Amniotic stem cell (primary cell): ENCODE data around the gene SIRPA.

ENCODE experiments used
- DNase-seq: peaks from one replicate; lab custom pipeline; 2025; lab: John Stamatoyannopoulos, UW

SIRPA gene

GRCh38 chr20:1934156-1934555, 38.9 kb downstream of the SIRPA start:
- DNase-seq = no peak

- DNase-seq = no peak
Observed at GRCh38 chr20:1934721-1935573, 39.7 kb downstream of the SIRPA start.

GRCh38 chr20:1935696-1936366, 40.6 kb downstream of the SIRPA start:
- DNase-seq = no peak

GRCh38 chr20:1937316-1937976, 42.2 kb downstream of the SIRPA start:
- no peak for DNase-seq

- DNase-seq = no peak
Observed at GRCh38 chr20:1938464-1939269, 43.5 kb downstream of the SIRPA start.

- DNase-seq = no peak
Observed at GRCh38 chr20:1939270-1939595, 44.0 kb downstream of the SIRPA start.

GRCh38 chr20:1940581-1940980, 45.4 kb downstream of the SIRPA start:
- DNase-seq = no peak

- no peak for DNase-seq
Observed at GRCh38 chr20:1941226-1941625, 46.0 kb downstream of the SIRPA start.

GRCh38 chr20:1942061-1942460, 46.9 kb downstream of the SIRPA start:
- no peak for DNase-seq

GRCh38 chr20:1942486-1943274, 47.5 kb downstream of the SIRPA start:
- DNase-seq = no peak

GRCh38 chr20:1943275-1944002, 48.2 kb downstream of the SIRPA start:
- DNase-seq = no peak

- no peak for DNase-seq
Observed at GRCh38 chr20:1944345-1945091, 49.3 kb downstream of the SIRPA start.

GRCh38 chr20:1945134-1945618, 50.0 kb downstream of the SIRPA start:
- DNase-seq = no peak

GRCh38 chr20:1945660-1946059, 50.5 kb downstream of the SIRPA start:
- no peak for DNase-seq

GRCh38 chr20:1946442-1946761, 51.2 kb downstream of the SIRPA start:
- DNase-seq = no peak

GRCh38 chr20:1946762-1947534, 51.7 kb downstream of the SIRPA start:
- DNase-seq = no peak

GRCh38 chr20:1947535-1947846, 52.3 kb downstream of the SIRPA start:
- no peak for DNase-seq

- DNase-seq = no peak
Observed at GRCh38 chr20:1949347-1950100, 54.3 kb downstream of the SIRPA start.

- no peak for DNase-seq
Observed at GRCh38 chr20:1950836-1951235, 55.6 kb downstream of the SIRPA start.
